HCT116 (cell line): ENCODE data around the gene RAP1A.

Source experiments
- CTCF ChIP-seq, 3 experiments: fragments of 200-600 bp in 1 of 3; sonication (generic) in 1 of 3; IDR thresholded peaks in 2 of 3; conservative IDR thresholded peaks in 1 of 3; 2 replicates each; pipeline ENCODE4 v1.5.1; 2012 to 2017; ENCODE audit warnings: low read depth in 2 of 3, low read length in 2 of 3, antibody characterized with exemption in 1 of 3, borderline replicate concordance in 1 of 3, control low read depth in 1 of 3, mild to moderate bottlenecking in 1 of 3, mixed read lengths in 1 of 3, mixed run types in 1 of 3, moderate library complexity in 1 of 3; ENCODE audit not compliant: insufficient read depth in 1 of 3
- EZH2phosphoT487 ChIP-seq: fragments of 200-600 bp; IDR thresholded peaks from 2 replicates; pipeline ENCODE4 v1.6.1; 2018; ENCODE audit warnings: antibody characterized with exemption, borderline replicate concordance
- POLR2AphosphoS5 ChIP-seq: IDR thresholded peaks from 2 replicates; pipeline ENCODE4 v1.6.1; 2011; ENCODE audit warnings: mild to moderate bottlenecking, low read depth, low read length, moderate library complexity
- RAD21 ChIP-seq: IDR thresholded peaks from 2 replicates; pipeline ENCODE4 v1.6.1; 2012; ENCODE audit warnings: low read depth, mild to moderate bottlenecking
- SIN3A ChIP-seq: IDR thresholded peaks from 2 replicates; pipeline ENCODE4 v1.6.1; 2012; ENCODE audit warnings: low read depth
- TCF7L2 ChIP-seq: IDR thresholded peaks from 2 replicates; pipeline ENCODE4 v1.7.0; 2011; ENCODE audit warnings: borderline replicate concordance, inconsistent platforms; ENCODE audit not compliant: insufficient read depth, insufficient read length; ENCODE audit errors: extremely low read depth
- YY1 ChIP-seq: IDR thresholded peaks from 2 replicates; pipeline ENCODE4 v1.6.1; 2011; ENCODE audit warnings: low read length, low read depth, moderate library complexity, mild to moderate bottlenecking; ENCODE audit not compliant: insufficient replicate concordance; ENCODE audit errors: extremely low read depth

- TF ChIP-seq YY1 (no peak), CTCF (IDR thresholded peaks at IDR 0.05 in 2 of 3, conservative IDR thresholded peaks at IDR 0.05 in 1 of 3; ENCODE audit: borderline replicate concordance in 1 of 3, insufficient read depth in 1 of 3, low read depth in 2 of 3, low read length in 2 of 3) (no peak), POLR2AphosphoS5 (no peak), TCF7L2 (no peak), EZH2phosphoT487 (no peak), SIN3A (no peak), RAD21 (no peak)
Observed at GRCh38 chr1:111756124-111756513, 136.5 kb downstream of the RAP1A start.
